Epithelial cell of alveolus of lung (primary cell): ENCODE results near the gene CTSC. TPM values are rescaled to one million over a fixed set of nuclear protein-coding genes. Genes with fewer than 3 reads are reported as not detected.

Experiments used
- total RNA-seq: library from RNA; depleted of rRNA; stranded (reverse); fragments of >200 nt; gene quantifications from 2 replicates; pipeline ENCODE4 v1.2.1, GENCODE V29; 2015

Gene CTSC
- 207 and 360 TPM in 2 replicates for total RNA-seq

DNA sequence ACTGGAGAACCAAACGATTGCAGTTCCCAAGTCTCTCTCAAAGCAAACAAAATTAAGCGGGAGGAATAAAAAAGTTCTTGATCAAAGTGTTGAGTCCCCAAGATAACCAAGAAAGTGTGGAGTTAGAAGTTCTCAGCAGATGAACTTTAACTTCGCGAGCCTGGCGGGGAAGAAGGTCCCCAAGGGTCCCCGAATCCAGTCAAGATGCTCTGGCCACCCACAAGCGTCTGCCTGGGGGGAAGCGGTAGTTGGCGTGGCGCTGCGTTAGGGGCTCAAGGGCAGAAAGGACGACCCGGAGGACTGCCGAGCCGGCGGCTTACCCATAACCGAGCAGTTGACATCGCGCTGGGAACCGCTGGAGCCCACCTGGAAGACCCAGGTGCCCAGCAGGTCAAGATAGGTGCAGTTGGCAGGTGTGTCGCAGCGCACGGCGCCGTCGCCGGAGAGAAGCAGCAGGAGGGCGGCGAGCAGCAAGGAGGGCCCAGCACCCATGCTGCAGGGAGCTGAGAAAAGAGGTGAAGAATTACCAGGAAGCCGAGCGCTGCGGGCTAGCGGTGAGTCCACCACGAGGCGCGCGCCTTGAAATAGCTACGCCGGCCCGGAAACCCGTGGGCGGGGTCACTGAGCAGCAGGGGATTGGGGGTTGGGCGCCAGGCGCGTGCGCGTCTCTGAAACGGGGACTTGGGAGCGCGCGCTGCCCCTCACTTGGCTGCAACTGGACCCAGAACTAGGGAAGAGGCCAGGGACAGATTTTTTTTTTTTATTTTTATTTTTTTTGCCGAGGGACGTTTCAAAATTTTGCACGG lies at the start of gene CTSC:
TSS of gene CTSC (minus strand) at position 556 of the 806 bp plus-strand sequence. CDS start at position 492, 64 bp downstream.

Other genes with a start within 250 kb of the CTSC start
- gene RAB38, start 162.3 kb downstream of the CTSC start, total RNA-seq: 7.4 and 11.9 TPM in 2 replicates